H1 (cell line): ENCODE results near the gene PASK. TPM values are rescaled to one million over a fixed set of nuclear protein-coding genes. Genes with fewer than 3 reads are reported as not detected.

Source experiments
- CTCF ChIA-PET: fragments of 300-600 bp; sonication (Branson Sonifier 250); formaldehyde crosslinking; loops from one replicate; lab custom pipeline; 2021; ENCODE audit not compliant: partially characterized antibody; lab: Charles Lee
- POLR2A ChIA-PET: fragments of 300-600 bp; sonication (Branson Sonifier 250); formaldehyde crosslinking; loops from one replicate; lab custom pipeline; 2021; ENCODE audit warnings: inconsistent platforms; ENCODE audit not compliant: partially characterized antibody; lab: Charles Lee
- DNase-seq, 2 experiments: peaks; one replicate each; pipeline versions ENCODE4 v3.0.0 to v3.0.0-alpha.2; 2010 to 2022; ENCODE audit warnings: low spot score in 2 of 2, low read depth in 1 of 2, mixed read lengths in 1 of 2
- FAIRE-seq: peaks from 2 replicates; lab custom pipeline; 2011; peaks lifted over from hg19 to GRCh38; lab: Jason Lieb, UNC
- H2AFZ ChIP-seq: 2 replicates; pipeline ENCODE4 v1.8.1; 2012; ENCODE audit warnings: low read length, inconsistent platforms
- H2AK5ac ChIP-seq: 2 replicates; pipeline ENCODE4 v1.6.1; 2013; ENCODE audit warnings: low read depth, low read length
- H2BK120ac ChIP-seq: replicated peaks from 2 replicates; pipeline ENCODE3; 2013; ENCODE audit warnings: low read depth, low read length, inconsistent platforms
- H2BK12ac ChIP-seq: 2 replicates; pipeline ENCODE4 v1.6.1; 2013; ENCODE audit warnings: low read depth, low read length
- H2BK15ac ChIP-seq: 2 replicates; pipeline ENCODE4 v1.6.1; 2013; ENCODE audit warnings: low read length
- H2BK20ac ChIP-seq: 2 replicates; pipeline ENCODE4 v1.6.1; 2013; ENCODE audit warnings: low read length
- H2BK5ac ChIP-seq: 2 replicates; pipeline ENCODE4 v1.6.1; 2013; ENCODE audit warnings: low read depth, low read length
- H3K14ac ChIP-seq: 2 replicates; pipeline ENCODE4 v1.6.1; 2013; ENCODE audit warnings: inconsistent platforms; ENCODE audit not compliant: insufficient read length
- H3K18ac ChIP-seq: 2 replicates; pipeline ENCODE4 v1.6.1; 2013; ENCODE audit warnings: low read length; ENCODE audit errors: extremely low read depth
- H3K23ac ChIP-seq: 2 replicates; pipeline ENCODE4 v1.6.1; 2013; ENCODE audit warnings: inconsistent platforms; ENCODE audit not compliant: insufficient read length
- H3K23me2 ChIP-seq: 2 replicates; pipeline ENCODE4 v1.6.1; 2013; ENCODE audit warnings: low read depth, low read length
- H3K27ac ChIP-seq: 2 replicates; pipeline ENCODE4 v1.6.1; 2011; ENCODE audit warnings: low read depth, low read length, inconsistent platforms
- H3K27me3 ChIP-seq, 4 experiments: replicated peaks in 1 of 4; 1 replicate in 1 of 4; 2 replicates in 3 of 4; pipeline versions ENCODE4 v1.6.1 to v1.8.1; 2011 to 2013; ENCODE audit warnings: low read length in 3 of 4, mild to moderate bottlenecking in 3 of 4, inconsistent platforms in 2 of 4, mixed read lengths in 2 of 4, moderate library complexity in 1 of 4; ENCODE audit not compliant: control insufficient read depth in 3 of 4, insufficient read depth in 3 of 4; ENCODE audit errors: extremely low read depth in 1 of 4
- H3K36me3 ChIP-seq, 4 experiments: 2 replicates each; pipeline versions ENCODE4 v1.6.1 to v1.8.1; 2011 to 2013; ENCODE audit warnings: mild to moderate bottlenecking in 4 of 4, low read length in 3 of 4, moderate library complexity in 2 of 4, control low read depth in 1 of 4, inconsistent platforms in 1 of 4; ENCODE audit not compliant: insufficient read depth in 4 of 4, control insufficient read depth in 2 of 4
- H3K4ac ChIP-seq: replicated peaks from 2 replicates; pipeline ENCODE3; 2013; ENCODE audit warnings: low read length, low read depth, mixed read lengths, inconsistent platforms; ENCODE audit not compliant: insufficient read length
- H3K4me1 ChIP-seq, 4 experiments: replicated peaks in 1 of 4; 1 replicate in 1 of 4; 2 replicates in 3 of 4; pipeline versions ENCODE4 v1.6.1 to v1.8.1; 2011 to 2013; ENCODE audit warnings: low read length in 3 of 4, inconsistent platforms in 2 of 4, mixed read lengths in 1 of 4; ENCODE audit not compliant: insufficient read depth in 4 of 4, control insufficient read depth in 3 of 4
- H3K4me2 ChIP-seq, 2 experiments: 2 replicates each; pipeline versions ENCODE4 v1.6.1 to v1.8.1; 2011 to 2013; ENCODE audit warnings: low read depth in 2 of 2, low read length in 2 of 2, control low read depth in 1 of 2, inconsistent platforms in 1 of 2, mild to moderate bottlenecking in 1 of 2; ENCODE audit not compliant: insufficient read depth in 1 of 2
- H3K4me3 ChIP-seq, 4 experiments: fragments of 200-600, 300-600 bp in 1 of 4; sonication (generic), shearing (Covaris generic), sonication (Bioruptor Twin) in 1 of 4; 2 replicates each; pipeline versions ENCODE4 v1.5.1 to v1.8.1; 2011 to 2016; ENCODE audit warnings: low read length in 4 of 4, low read depth in 3 of 4, control low read depth in 2 of 4, inconsistent platforms in 2 of 4, mild to moderate bottlenecking in 2 of 4, mixed read lengths in 1 of 4, moderate library complexity in 1 of 4; ENCODE audit not compliant: insufficient read depth in 2 of 4; ENCODE audit errors: extremely low read depth in 1 of 4
- H3K56ac ChIP-seq: replicated peaks from 2 replicates; pipeline ENCODE3; 2013; ENCODE audit warnings: low read depth, mild to moderate bottlenecking, mixed read lengths, low read length, inconsistent platforms; ENCODE audit not compliant: insufficient read length
- H3K79me1 ChIP-seq: 2 replicates; pipeline ENCODE4 v1.6.1; 2013; ENCODE audit warnings: low read depth, low read length, control low read depth
- H3K79me2 ChIP-seq, 2 experiments: 2 replicates each; pipeline versions ENCODE4 v1.6.1 to v1.8.1; 2012 to 2013; ENCODE audit warnings: low read length in 2 of 2, mild to moderate bottlenecking in 2 of 2, inconsistent platforms in 1 of 2; ENCODE audit not compliant: insufficient read depth in 2 of 2, control insufficient read depth in 1 of 2
- H3K9ac ChIP-seq, 4 experiments: replicated peaks in 1 of 4; 1 replicate in 1 of 4; 2 replicates in 3 of 4; pipeline versions ENCODE4 v1.6.1 to v1.8.1; 2011 to 2013; ENCODE audit warnings: low read depth in 3 of 4, low read length in 3 of 4, control low read depth in 2 of 4, mild to moderate bottlenecking in 2 of 4, moderate library complexity in 2 of 4, inconsistent platforms in 1 of 4; ENCODE audit errors: extremely low read depth in 1 of 4
- H3K9me3 ChIP-seq, 2 experiments: 2 replicates each; pipeline versions ENCODE4 v1.6.1 to v1.8.1; 2012 to 2013; ENCODE audit warnings: mild to moderate bottlenecking in 2 of 2, moderate library complexity in 2 of 2, control low read depth in 1 of 2, inconsistent platforms in 1 of 2, low read depth in 1 of 2, low read length in 1 of 2, mixed read lengths in 1 of 2; ENCODE audit not compliant: insufficient read depth in 2 of 2
- H4K20me1 ChIP-seq, 2 experiments: replicated peaks in 1 of 2; 2 replicates each; pipeline versions ENCODE3 to v1.8.1; 2011 to 2013; ENCODE audit warnings: inconsistent platforms in 2 of 2, low read length in 2 of 2, mild to moderate bottlenecking in 1 of 2; ENCODE audit not compliant: insufficient read depth in 2 of 2, control insufficient read depth in 1 of 2
- H4K5ac ChIP-seq: 2 replicates; pipeline ENCODE4 v1.6.1; 2013; ENCODE audit warnings: low read length, low read depth, mixed read lengths, inconsistent platforms; ENCODE audit not compliant: insufficient read length
- H4K8ac ChIP-seq: 2 replicates; pipeline ENCODE4 v1.8.0; 2013; ENCODE audit warnings: mild to moderate bottlenecking, moderate library complexity, low read length, inconsistent platforms; ENCODE audit not compliant: insufficient read depth; ENCODE audit errors: extremely low read depth
- H4K91ac ChIP-seq: replicated peaks from 2 replicates; pipeline ENCODE3; 2013; ENCODE audit warnings: low read length, mixed read lengths, inconsistent platforms; ENCODE audit not compliant: insufficient read length
- BACH1 ChIP-seq: IDR thresholded peaks from 2 replicates; pipeline ENCODE4 v1.6.1; 2012; ENCODE audit warnings: low read length, improper control_type of control experiment
- BCL11A ChIP-seq, 2 experiments: IDR thresholded peaks; one replicate each; pipeline ENCODE4 v1.6.1; 2011; ENCODE audit warnings: low read depth in 2 of 2, low read length in 2 of 2, mild to moderate bottlenecking in 2 of 2
- RAD21 ChIP-seq, 2 experiments: IDR thresholded peaks in 1 of 2; conservative IDR thresholded peaks in 1 of 2; 2 replicates each; pipeline ENCODE4 v1.6.1; 2011; ENCODE audit warnings: low read depth in 2 of 2, low read length in 2 of 2, improper control_type of control experiment in 1 of 2, inconsistent platforms in 1 of 2, mild to moderate bottlenecking in 1 of 2, moderate library complexity in 1 of 2
- whole genome bisulfite sequencing, 2 experiments: shearing (Covaris generic) in 1 of 2; methylation state at CpG; one replicate each; pipeline versions ENCODE4 v1.1.6 to v1.1.7; 2013 to 2015; ENCODE audit warnings: low lambda C conversion rate in 2 of 2, mixed read lengths in 2 of 2, inconsistent platforms in 1 of 2, low coverage in 1 of 2, missing lambda C conversion rate in 1 of 2; ENCODE audit not compliant: insufficient replicate concordance in 2 of 2, insufficient coverage in 1 of 2, insufficient read length in 1 of 2; ENCODE audit errors: extremely low coverage in 1 of 2, missing lambda C conversion rate in 1 of 2; 5-methylcytosine and 5-hydroxymethylcytosine counted together
- polyA plus RNA-seq, 7 experiments: library from polyadenylated mRNA; depleted of rRNA in 3 of 7; stranded (reverse) in 5 of 7; unstranded in 2 of 7; fragments of >200 nt in 5 of 7; fragments of 200-250 nt in 2 of 7; gene quantifications; 1 replicate in 5 of 7; 2 replicates in 1 of 7; 4 replicates in 1 of 7; pipeline versions ENCODE4 v1.2.1 to v1.2.3, GENCODE V29; 2011 to 2013; ENCODE audit warnings: missing spikeins in 2 of 7, mixed read lengths in 2 of 7
- total RNA-seq: library from RNA; stranded (reverse); fragmentation: NEBNext Ultra II Directional; extraction: Animal tissue kit (Norgen Biotek cat#: 25700); gene quantifications from 2 replicates; pipeline ENCODE4 v1.2.1, GENCODE V29; 2021

PASK gene
- total and polyA plus RNA-seq, 2 of the 8 experiments (the other 6 are each of a cell fraction or from before 2014, with no cell fraction given): 20.5 to 66.1 TPM

- Histone ChIP-seq H3K27me3 (no peaks in the 10 kb centered on the region), H3K23ac (no peak overlapping the region), H4K20me1 (no peaks in the 10 kb centered on the region), H4K91ac (no peak overlapping the region), H2BK5ac (no peak overlapping the region), H3K23me2 (no peaks in the 10 kb centered on the region), H3K4me2 (no peak overlapping the region), H4K5ac (no peak overlapping the region), H3K18ac (no peak overlapping the region), H3K4me3 (no peak overlapping the region), H2AK5ac (no peak overlapping the region), H3K14ac (no peak overlapping the region), H3K27ac (no peak overlapping the region), H3K9me3 (no peaks in the 10 kb centered on the region), H2BK120ac (no peak overlapping the region), H2BK20ac (no peak overlapping the region), H2BK12ac (no peak overlapping the region), H2AFZ (no peak overlapping the region), H3K4me1 (no peaks in the 10 kb centered on the region; a peak in 1 of 7 replicates), H3K4ac (no peak overlapping the region), H2BK15ac (no peak overlapping the region), H4K8ac (peak overlapping the region; percentile 85; the same call in 1 of the 2 replicates), H3K79me2 (no peaks in the 10 kb centered on the region), H3K79me1 (no peaks in the 10 kb centered on the region), H3K36me3 (no peaks in the 10 kb centered on the region), H3K9ac (no peak overlapping the region), H3K56ac (no peak overlapping the region)
- no peak for TF ChIP-seq RAD21 (IDR thresholded peaks at IDR 0.05 in 1 of 2, conservative IDR thresholded peaks at IDR 0.05 in 1 of 2; ENCODE audit: low read depth in 2 of 2, low read length in 2 of 2)
- no peak for TF ChIP-seq BCL11A (IDR thresholded peaks at IDR 0.05; ENCODE audit: low read depth in 2 of 2, low read length in 2 of 2)
- TF ChIP-seq BACH1: no peak
- no peak for FAIRE-seq
- CTCF ChIA-PET: interaction anchor here (0.5 to 2.3 kb wide), 10 partner anchors 9 to 933 kb away, joined by 3 to 12 read pairs (median 3); no protein-coding TSS in a partner anchor
- POLR2A ChIA-PET: interaction anchor here (0.6 kb wide), 1 partner anchor 87 kb away, joined by 3 read pairs; no protein-coding TSS in a partner anchor
- WGBS, 2 experiments: 86% methylated on average over 20 of the region's 28 CpGs; no CpG with 5 or more reads in 1 of the 2 experiments
- no peak for DNase-seq
These were observed 80.1 kb downstream of the PASK start for GRCh38 chr2:241068942-241069810.
